Keratinocyte (primary cell): Measurements from ENCODE around the gene XPA.

Experiments
- EZH2 ChIP-seq: IDR thresholded peaks from one replicate; pipeline ENCODE4 v1.6.1; 2012; ENCODE audit warnings: inconsistent platforms, mild to moderate bottlenecking, low read length, moderate library complexity
- TF ChIP-seq, protein P1 (sequence below), 3 experiments: IDR thresholded peaks in 1 of 3; conservative IDR thresholded peaks in 1 of 3; optimal IDR thresholded peaks in 1 of 3; 2 replicates in 2 of 3; 3 replicates in 1 of 3; pipeline versions ENCODE3 to v1.5.1; 2011; ENCODE audit warnings: low read length in 3 of 3, mild to moderate bottlenecking in 3 of 3, moderate library complexity in 2 of 3, control low read depth in 1 of 3, inconsistent platforms in 1 of 3; ENCODE audit not compliant: insufficient read depth in 2 of 3; ENCODE audit errors: extremely low read depth in 1 of 3

- TF ChIP-seq EZH2 = no peak
- TF ChIP-seq, protein P1, sequence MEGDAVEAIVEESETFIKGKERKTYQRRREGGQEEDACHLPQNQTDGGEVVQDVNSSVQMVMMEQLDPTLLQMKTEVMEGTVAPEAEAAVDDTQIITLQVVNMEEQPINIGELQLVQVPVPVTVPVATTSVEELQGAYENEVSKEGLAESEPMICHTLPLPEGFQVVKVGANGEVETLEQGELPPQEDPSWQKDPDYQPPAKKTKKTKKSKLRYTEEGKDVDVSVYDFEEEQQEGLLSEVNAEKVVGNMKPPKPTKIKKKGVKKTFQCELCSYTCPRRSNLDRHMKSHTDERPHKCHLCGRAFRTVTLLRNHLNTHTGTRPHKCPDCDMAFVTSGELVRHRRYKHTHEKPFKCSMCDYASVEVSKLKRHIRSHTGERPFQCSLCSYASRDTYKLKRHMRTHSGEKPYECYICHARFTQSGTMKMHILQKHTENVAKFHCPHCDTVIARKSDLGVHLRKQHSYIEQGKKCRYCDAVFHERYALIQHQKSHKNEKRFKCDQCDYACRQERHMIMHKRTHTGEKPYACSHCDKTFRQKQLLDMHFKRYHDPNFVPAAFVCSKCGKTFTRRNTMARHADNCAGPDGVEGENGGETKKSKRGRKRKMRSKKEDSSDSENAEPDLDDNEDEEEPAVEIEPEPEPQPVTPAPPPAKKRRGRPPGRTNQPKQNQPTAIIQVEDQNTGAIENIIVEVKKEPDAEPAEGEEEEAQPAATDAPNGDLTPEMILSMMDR (optimal IDR thresholded peaks at IDR 0.05 in 1 of 3, IDR thresholded peaks at IDR 0.05 in 1 of 3, conservative IDR thresholded peaks at IDR 0.05 in 1 of 3; ENCODE audit: extremely low read depth in 1 of 3, insufficient read depth in 2 of 3, low read length in 3 of 3) = no peak
These were observed 24.7 kb downstream of the XPA start for GRCh38 chr9:97672403-97672802.
